ENCODE measurements around the gene CENPV.

- TF ChIP-seq TCF7L2 (IDR thresholded peaks at IDR 0.05; ENCODE audit: low read depth, low read length) (no peak), POLR2AphosphoS5 (IDR thresholded peaks at IDR 0.05; ENCODE audit: low read depth, low read length) (no peak)
These were observed 8.6 kb upstream of the CENPV start for GRCh38 chr17:16361874-16362273.

All from Panc1 (cell line).